HepG2 (cell line): ENCODE results near the gene FAAP20. TPM values are rescaled to one million over a fixed set of nuclear protein-coding genes. Genes with fewer than 3 reads are reported as not detected.

Experiments
- CERS6 ChIP-seq: sonication (generic); formaldehyde crosslinking; IDR thresholded peaks from 2 replicates; pipeline ENCODE4 v1.5.0; 2020; ENCODE audit warnings: missing genetic modification reagents
- ISX ChIP-seq: sonication (generic); formaldehyde crosslinking; conservative IDR thresholded peaks from 2 replicates; pipeline ENCODE4 v1.5.0; 2020; ENCODE audit warnings: missing genetic modification reagents
- ZHX2 ChIP-seq, 2 experiments: sonication (generic) in 1 of 2; formaldehyde crosslinking in 1 of 2; IDR thresholded peaks; 2 replicates each; pipeline versions ENCODE4 v1.6.1 to v1.9.0; 2014 to 2022; ENCODE audit warnings: antibody characterized with exemption in 1 of 2, borderline replicate concordance in 1 of 2, inconsistent platforms in 1 of 2, low read depth in 1 of 2, missing genetic modification reagents in 1 of 2
- ZNF337 ChIP-seq: sonication (generic); formaldehyde crosslinking; IDR thresholded peaks from 2 replicates; pipeline ENCODE4 v1.5.1; 2020; ENCODE audit warnings: missing genetic modification reagents, low read depth, mild to moderate bottlenecking, borderline replicate concordance
- ZNF777 ChIP-seq: sonication (generic); formaldehyde crosslinking; IDR thresholded peaks from 2 replicates; pipeline ENCODE4 v1.4.0; 2020; ENCODE audit warnings: missing genetic modification reagents
- ZSCAN25 ChIP-seq: sonication (generic); formaldehyde crosslinking; IDR thresholded peaks from 2 replicates; pipeline ENCODE4 v1.8.0; 2022; ENCODE audit warnings: mild to moderate bottlenecking, missing genetic modification reagents
- polyA plus RNA-seq, 8 experiments: library from polyadenylated mRNA; depleted of rRNA in 3 of 8; stranded (reverse) in 7 of 8; unstranded in 1 of 8; fragments of >200 nt; fragmentation: Illumina TruSeq in 4 of 8; extraction: Trizol in 4 of 8; gene quantifications; 2 replicates each; pipeline versions ENCODE4 v1.2.1 to v1.2.3, GENCODE V29; 2011 to 2016; ENCODE audit warnings: low read depth in 4 of 8, missing spikeins in 1 of 8, mixed read lengths in 1 of 8; ENCODE audit not compliant: insufficient read depth in 1 of 8
- total RNA-seq, 5 experiments: library from RNA; depleted of rRNA; stranded (reverse); fragments of >200 nt; fragmentation: Illumina TruSeq; extraction: Trizol; gene quantifications; 2 replicates each; pipeline ENCODE4 v1.2.3, GENCODE V29; 2016; ENCODE audit warnings: low read depth in 1 of 5

The FAAP20 gene
- total and polyA plus RNA-seq, 2 of the 13 experiments (the other 11 are each of a cell fraction or from before 2014, with no cell fraction given), result 9.6 to 10.8 TPM

- TF ChIP-seq ZHX2 (IDR thresholded peaks at IDR 0.05; ENCODE audit: low read depth) (no peak), ZHX2 (CRISPR knock-in tag; IDR thresholded peaks at IDR 0.05; ENCODE audit: borderline replicate concordance) (no peak), ZNF777 (CRISPR knock-in tag) (no peak), ISX (no peak), ZNF337 (CRISPR knock-in tag) (0 out of 2 replicates have a peak, but pooled peaks have one; percentile 58), CERS6 (CRISPR knock-in tag) (no peak), ZSCAN25 (peak; percentile 67; the same call in 1 of the 2 replicates)
These were observed 874 bp downstream of the FAAP20 start (continued) for GRCh38 chr1:2193514-2194281.
